ENCODE measurements around the gene IZUMO3.
"Not testable (repeated sequence)": the region's sequence is repeated elsewhere in the genome, so short reads cannot be mapped to it uniquely, and the experiment has no call there.

The IZUMO3 gene

GRCh38 chr9:24545847-24546522 is at the start of gene IZUMO3:
Gene IZUMO3, minus strand, starts transcription at chr9:24545897. Its CDS starts 248 bp downstream, at chr9:24545649.
- DNase-seq, result no peak

- no peak for DNase-seq
Measured at GRCh38 chr9:24594234-24594850, 48.6 kb upstream of the IZUMO3 start.

- no peak for DNase-seq
Measured at GRCh38 chr9:24590432-24590831, 44.7 kb upstream of the IZUMO3 start.

- DNase-seq, result no peak
Measured at GRCh38 chr9:24587883-24588282, 42.2 kb upstream of the IZUMO3 start.

- no peak for DNase-seq
Measured at GRCh38 chr9:24582146-24583126, 36.7 kb upstream of the IZUMO3 start.

GRCh38 chr9:24580005-24580404 is 34.3 kb upstream of the IZUMO3 start:
- not testable (repeated sequence) for DNase-seq

- no peak for DNase-seq
Measured at GRCh38 chr9:24572406-24572805, 26.7 kb upstream of the IZUMO3 start.

GRCh38 chr9:24561957-24562356 is 16.3 kb upstream of the IZUMO3 start:
- DNase-seq, result no peak

GRCh38 chr9:24553183-24553552 is 7.5 kb upstream of the IZUMO3 start:
- DNase-seq, result no peak

GRCh38 chr9:24552526-24553182 is 7.0 kb upstream of the IZUMO3 start:
- DNase-seq, result no peak

- DNase-seq, result no peak
Measured at GRCh38 chr9:24545285-24545684, 412 bp downstream of the IZUMO3 start.

- no peak for DNase-seq
Measured at GRCh38 chr9:24518545-24518944, 27.2 kb downstream of the IZUMO3 start.

GRCh38 chr9:24516463-24516862 is 29.2 kb downstream of the IZUMO3 start:
- DNase-seq, result no peak

GRCh38 chr9:24509850-24510249 is 35.8 kb downstream of the IZUMO3 start:
- DNase-seq, result no peak

- no peak for DNase-seq
Measured at GRCh38 chr9:24504521-24504920, 41.2 kb downstream of the IZUMO3 start.

GRCh38 chr9:24502206-24502937 is 43.3 kb downstream of the IZUMO3 start:
- no peak for DNase-seq

GRCh38 chr9:24500761-24501160 is 44.9 kb downstream of the IZUMO3 start:
- no peak for DNase-seq

- no peak for DNase-seq
Measured at GRCh38 chr9:24498632-24499031, 47.1 kb downstream of the IZUMO3 start.

- no peak for DNase-seq
Measured at GRCh38 chr9:24497671-24498070, 48.0 kb downstream of the IZUMO3 start.
